Loucy (cell line): ENCODE measurements around the gene SYNE2.

ENCODE experiments used
- CTCF ChIP-seq: fragments of 200-600 bp; sonication (generic); conservative IDR thresholded peaks from 2 replicates; pipeline ENCODE4 v1.5.1; 2014; ENCODE audit warnings: mild to moderate bottlenecking, antibody characterized with exemption, low read length
- EZH2phosphoT487 ChIP-seq: fragments of 200-600 bp; IDR thresholded peaks from 2 replicates; pipeline ENCODE4 v1.6.1; 2018; ENCODE audit warnings: antibody characterized with exemption, mild to moderate bottlenecking, moderate library complexity, borderline replicate concordance

- TF ChIP-seq CTCF (no peak), EZH2phosphoT487 (no peak)
Observed at GRCh38 chr14:64117671-64118402, 265.0 kb downstream of the SYNE2 start.
